Measurements from ENCODE around the gene SALL1.

Gene SALL1

DNA sequence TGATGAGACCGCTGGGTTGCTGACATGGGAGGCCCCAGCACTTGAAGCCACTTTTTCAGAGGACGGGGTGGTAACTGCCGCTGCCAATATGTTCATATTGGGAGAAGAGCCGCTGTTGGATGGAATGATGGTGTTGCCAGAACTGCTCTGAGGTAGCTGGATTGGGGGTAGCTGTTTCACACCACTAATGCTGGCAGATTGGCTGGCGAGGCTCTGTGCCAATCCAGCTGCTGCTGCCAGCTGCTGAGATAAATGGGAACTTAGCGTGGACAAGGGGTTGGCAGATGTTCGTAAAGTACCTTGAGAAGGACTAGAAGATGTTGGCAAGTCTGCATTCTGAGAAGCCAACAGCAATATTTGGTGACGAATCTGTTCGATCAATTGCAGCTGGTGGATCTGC, 10.0 kb downstream of the SALL1 start:
- no peak for DNase-seq (ENCODE audit: low read depth)

GRCh38 chr16:51140112-51140511, 11.0 kb downstream of the SALL1 start:
- DNase-seq (ENCODE audit: low read depth): no peak

DNA sequence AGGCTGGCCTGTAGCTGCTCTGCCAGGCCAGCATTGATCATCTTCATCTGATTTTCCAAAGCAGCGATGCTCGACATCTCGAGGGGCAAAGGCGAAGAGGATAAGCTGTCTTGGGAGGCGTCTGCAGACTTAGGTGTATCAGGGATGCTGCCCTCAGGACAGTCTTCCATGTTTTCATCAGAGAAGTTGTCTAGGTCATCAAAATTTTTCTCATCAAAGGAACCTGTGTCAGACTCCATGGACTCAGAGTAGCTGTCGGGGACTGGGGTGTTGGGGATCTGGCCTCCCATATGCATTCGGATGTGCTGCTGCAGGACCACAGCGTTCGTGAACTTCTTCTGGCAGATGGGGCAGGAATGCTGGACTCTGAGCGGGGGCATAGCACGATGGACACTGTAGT, 11.5 kb downstream of the SALL1 start:
- no peak for DNase-seq (ENCODE audit: low read depth)

DNA sequence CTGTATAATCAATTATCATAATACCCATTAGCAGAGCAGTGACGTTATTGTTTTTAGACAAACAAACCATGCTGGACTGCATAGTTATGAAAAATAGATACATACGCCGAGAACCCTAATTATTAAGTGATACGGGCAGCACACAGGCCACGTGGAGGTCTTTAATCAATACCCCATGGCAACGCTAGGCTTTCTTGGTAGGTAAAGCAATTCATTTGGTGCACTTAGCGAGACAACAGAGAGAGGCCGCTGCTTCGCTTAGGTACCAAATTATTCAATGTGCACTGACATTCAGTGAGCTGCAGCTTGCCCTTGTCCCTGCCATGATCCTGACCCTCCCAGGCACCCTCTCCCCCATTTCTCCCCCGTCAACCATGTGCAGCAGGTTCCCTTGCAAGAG, 12.9 kb downstream of the SALL1 start:
- no peak for DNase-seq (ENCODE audit: low read depth)

GRCh38 chr16:51137097-51137496, 14.0 kb downstream of the SALL1 start:
- no peak for DNase-seq (ENCODE audit: low read depth)

GRCh38 chr16:51134876-51135275, 16.2 kb downstream of the SALL1 start:
- no peak for DNase-seq (ENCODE audit: low read depth)

GRCh38 chr16:51134269-51134812, 16.7 kb downstream of the SALL1 start:
- DNase-seq (ENCODE audit: low read depth): no peak

DNA sequence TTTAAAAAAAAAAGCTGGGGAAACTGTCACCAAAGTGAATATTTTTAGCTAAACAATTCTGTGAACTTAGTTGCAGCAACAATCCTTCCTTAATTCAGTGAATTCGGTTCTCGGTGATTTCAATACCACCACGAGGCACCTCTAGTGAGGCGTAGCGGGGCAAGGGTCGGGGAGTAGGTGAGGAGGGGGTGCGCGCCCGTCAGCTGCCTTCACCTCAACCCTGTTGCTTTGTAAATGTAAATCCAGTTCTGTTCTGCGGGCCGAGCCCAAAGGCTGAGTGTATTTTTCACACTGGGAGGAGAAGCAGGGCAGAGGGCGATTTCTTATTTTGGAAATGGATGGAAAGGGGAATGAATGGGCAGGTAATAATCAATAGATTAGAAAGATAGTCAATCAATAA, 17.4 kb downstream of the SALL1 start:
- no peak for DNase-seq (ENCODE audit: low read depth)

DNA sequence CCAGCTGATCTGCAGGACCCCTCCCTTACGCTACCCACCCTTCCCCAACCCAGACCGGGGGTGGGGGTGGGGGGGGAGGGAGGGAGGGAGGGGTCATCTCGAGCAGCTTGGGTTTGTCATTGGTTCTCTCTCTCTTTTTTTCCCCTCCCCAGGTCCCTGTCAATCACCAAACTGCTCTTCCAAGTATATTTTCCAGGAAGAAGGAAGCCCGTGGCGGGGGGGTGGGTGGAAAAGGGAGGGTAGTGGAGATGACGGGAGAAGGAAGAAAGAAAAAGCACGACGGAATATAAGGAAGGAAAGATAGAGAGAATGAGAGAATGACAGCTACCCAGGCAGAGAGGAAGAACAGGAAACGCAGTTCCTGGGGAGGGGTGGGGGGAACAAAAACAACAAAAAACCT, 17.9 kb downstream of the SALL1 start:
- no peak for DNase-seq (ENCODE audit: low read depth)

- no peak for DNase-seq (ENCODE audit: low read depth)
These were observed 18.5 kb downstream of the SALL1 start for GRCh38 chr16:51132490-51133115.

DNA sequence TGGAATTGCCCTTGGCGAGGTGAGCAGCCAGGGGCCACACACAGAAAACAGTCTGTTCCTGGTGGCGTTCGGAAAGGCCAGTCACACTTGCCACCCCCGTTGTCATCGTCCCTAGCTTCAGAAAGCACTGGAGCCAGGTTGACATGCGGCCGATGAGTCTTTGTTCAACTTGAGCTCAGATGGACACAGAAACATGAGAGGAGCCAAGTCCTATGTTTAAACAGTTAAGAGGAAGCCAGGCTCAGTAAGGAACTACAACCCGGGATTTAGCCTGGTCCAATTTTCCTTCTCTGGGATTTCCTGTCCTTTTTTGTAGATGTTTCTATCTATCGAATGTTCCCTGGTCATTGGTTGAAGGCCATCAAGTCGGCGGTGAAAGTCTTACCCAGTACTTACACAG, 19.5 kb downstream of the SALL1 start:
- DNase-seq (ENCODE audit: low read depth): no peak

DNA sequence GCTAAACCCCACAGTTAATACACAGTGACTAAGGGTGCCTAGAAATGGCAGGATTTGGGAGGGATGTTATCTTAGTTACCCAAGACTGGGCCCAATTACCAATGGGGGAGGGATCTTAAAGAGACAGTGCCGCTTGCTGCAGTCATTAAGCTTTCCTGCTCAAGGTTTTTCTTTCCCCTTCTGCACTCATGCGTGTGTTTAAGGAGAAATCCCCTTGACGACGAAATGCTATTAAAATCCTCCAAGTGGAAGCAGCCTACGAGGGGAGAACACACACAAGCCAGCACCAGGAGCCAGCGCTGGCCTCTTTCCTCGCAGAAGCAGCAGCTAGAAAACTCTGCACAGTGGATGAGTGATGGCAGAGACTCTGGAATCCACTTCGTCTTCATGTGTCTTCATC, 22.0 kb downstream of the SALL1 start:
- no peak for DNase-seq (ENCODE audit: low read depth)

DNA sequence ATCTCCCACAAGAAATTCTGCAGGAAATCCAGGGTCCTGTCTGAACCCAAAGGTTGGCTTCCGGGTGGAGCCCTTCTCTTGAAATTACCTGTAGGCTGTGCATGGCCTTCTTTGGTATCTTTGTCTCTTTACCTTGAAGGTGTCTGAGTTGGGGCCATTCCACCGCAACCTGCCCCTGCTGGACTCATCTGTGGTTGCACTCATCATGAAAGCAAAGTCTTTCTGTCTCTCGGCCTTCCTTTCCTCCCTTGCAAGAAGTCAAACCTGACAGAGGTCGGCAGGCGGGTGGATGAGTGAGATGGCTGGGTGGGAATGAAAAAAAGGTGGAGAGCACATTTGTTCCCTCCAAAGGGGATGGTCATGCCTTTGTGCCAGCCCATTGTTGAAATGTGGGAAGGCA, 25.1 kb downstream of the SALL1 start:
- DNase-seq (ENCODE audit: low read depth): no peak

DNA sequence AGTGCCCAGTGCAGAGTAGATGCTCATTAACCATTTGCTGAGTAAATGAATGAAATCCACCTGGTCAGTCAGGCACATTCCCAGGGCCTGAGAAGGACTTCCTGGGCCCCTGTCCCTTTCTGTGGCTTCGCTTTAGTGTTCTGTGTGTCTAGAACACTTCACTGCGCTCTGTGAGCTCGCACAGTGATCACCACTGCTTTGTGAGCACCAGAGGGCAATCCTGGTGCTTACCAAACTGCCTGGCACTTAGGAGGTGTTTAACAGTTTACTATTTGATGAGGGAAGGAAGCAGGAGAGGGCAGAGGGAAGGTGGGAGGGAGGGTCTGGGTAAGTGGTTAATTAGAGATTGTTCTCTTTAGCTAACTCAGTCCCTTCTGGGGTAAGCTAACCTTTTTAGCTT, 26.2 kb downstream of the SALL1 start:
- no peak for DNase-seq (ENCODE audit: low read depth)

DNA sequence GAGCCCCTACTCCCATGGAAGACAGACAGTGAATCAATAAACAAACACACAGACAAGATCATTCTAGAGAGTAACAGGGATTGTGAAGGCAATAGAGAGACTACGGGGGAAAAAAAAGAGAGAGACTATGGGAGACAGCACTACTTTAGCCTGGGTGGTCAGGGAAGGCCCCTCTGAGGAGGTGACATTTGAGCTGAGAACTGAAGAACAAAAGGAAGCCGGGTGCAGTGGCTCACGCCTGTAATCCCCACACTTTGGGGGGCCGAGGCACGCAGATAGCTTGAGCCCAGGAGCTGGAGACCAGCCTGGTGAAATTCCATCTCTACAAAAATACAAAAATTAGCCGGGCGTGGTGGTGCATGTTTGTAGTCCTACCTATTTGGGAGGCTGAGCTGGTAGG, 29.2 kb downstream of the SALL1 start:
- DNase-seq (ENCODE audit: low read depth): no peak

DNA sequence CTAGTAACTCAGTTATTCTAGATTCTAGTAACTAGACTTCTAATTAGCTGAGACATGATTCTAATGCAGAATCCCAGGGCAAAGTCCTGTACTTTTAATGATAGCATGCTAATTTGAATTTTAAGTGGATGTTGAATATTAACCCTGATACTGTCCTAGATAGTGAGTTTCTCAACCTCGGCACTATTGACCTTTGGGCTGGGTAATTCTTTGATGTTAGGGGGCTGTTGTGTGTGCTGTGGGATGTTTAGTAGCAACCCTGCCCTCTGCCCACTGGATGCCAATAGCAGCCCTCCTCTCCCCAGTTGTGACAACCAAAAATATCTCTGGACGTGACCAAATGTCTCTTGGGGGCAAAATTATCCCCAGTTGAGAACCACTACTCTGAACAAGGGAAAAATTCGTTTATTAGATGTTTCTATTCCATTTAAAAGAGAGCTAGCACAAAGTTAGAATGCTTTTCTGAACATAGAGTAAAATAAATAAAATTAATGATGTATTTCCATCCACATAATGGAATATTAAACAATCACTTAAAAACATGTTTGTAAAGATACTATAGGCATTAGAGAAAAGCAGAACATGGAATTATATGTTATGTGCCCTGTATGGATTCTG, 30.2 kb downstream of the SALL1 start:
- DNase-seq (ENCODE audit: low read depth): no peak

GRCh38 chr16:51119973-51120729, 30.9 kb downstream of the SALL1 start:
- DNase-seq (ENCODE audit: low read depth): no peak

GRCh38 chr16:51119556-51119955, 31.5 kb downstream of the SALL1 start:
- DNase-seq (ENCODE audit: low read depth): no peak

DNA sequence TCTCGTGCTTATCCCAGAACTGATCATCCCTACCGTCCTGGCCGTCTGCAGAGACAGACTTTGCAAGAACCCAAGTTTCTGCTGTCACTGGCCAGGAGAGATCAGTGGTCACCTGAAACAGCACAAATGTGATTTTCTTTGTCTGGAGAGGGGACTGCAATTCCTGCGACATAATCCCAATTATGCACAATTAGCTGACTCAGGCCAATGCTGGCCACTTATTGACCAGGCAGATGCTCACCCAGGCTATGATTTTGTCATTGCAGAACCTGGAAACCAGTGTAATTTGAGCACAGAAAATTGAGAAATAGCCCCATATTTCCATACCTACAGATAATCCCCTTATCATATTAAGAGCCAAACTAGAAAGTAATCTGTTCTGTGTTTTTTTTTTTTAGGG, 34.7 kb downstream of the SALL1 start:
- DNase-seq (ENCODE audit: low read depth): no peak

DNA sequence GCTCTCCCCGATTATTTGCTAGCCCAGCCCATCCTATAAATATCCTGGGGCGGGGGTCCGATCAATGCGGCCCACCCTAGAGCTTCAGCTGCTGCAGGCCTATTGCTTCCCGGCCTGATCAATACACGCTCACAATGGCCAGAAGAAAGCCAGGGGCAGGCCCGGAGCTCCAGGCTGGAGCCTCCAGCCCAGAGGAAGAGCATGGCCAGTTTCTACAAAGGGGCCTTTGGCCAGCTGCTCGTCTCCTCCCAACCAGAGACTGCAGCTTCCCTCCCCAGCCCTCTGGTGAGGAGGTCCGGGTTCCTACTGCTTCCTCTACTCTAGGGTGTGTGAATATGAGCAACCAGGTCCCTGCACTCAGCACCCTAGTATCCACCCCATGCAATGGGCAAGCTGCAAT, 36.7 kb downstream of the SALL1 start:
- no peak for DNase-seq (ENCODE audit: low read depth)

GRCh38 chr16:51113236-51114125, 37.6 kb downstream of the SALL1 start:
- no peak for DNase-seq (ENCODE audit: low read depth)

GRCh38 chr16:51112323-51112722, 38.7 kb downstream of the SALL1 start:
- no peak for DNase-seq (ENCODE audit: low read depth)
